HepG2 (cell line): ENCODE results near the gene TMC8. TPM values are rescaled to one million over a fixed set of nuclear protein-coding genes. Genes with fewer than 3 reads are reported as not detected.
A peak's percentile ranks its signal among the peaks of the same experiment; 100 is the strongest.

Source experiments
- EP300 ChIP-seq, 3 experiments: sonication (generic) in 1 of 3; formaldehyde crosslinking in 1 of 3; IDR thresholded peaks; 2 replicates each; pipeline versions ENCODE4 v1.5.1 to v1.6.1; 2011 to 2020; ENCODE audit warnings: low read depth in 2 of 3, low read length in 2 of 3, borderline replicate concordance in 1 of 3, improper control_type of control experiment in 1 of 3, mild to moderate bottlenecking in 1 of 3, missing genetic modification reagents in 1 of 3, moderate library complexity in 1 of 3
- FUBP1 ChIP-seq: sonication (generic); formaldehyde crosslinking; IDR thresholded peaks from 2 replicates; pipeline ENCODE4 v1.5.1; 2020; ENCODE audit warnings: missing genetic modification reagents, mild to moderate bottlenecking, borderline replicate concordance
- GATAD1 ChIP-seq: IDR thresholded peaks from 2 replicates; pipeline ENCODE4 v1.6.1; 2016; ENCODE audit warnings: missing genetic modification reagents, missing compliant biosample characterization
- HDAC1 ChIP-seq: sonication (generic); formaldehyde crosslinking; IDR thresholded peaks from 2 replicates; pipeline ENCODE4 v1.5.1; 2020; ENCODE audit warnings: mild to moderate bottlenecking, missing genetic modification reagents
- NFE2 ChIP-seq: sonication (generic); formaldehyde crosslinking; IDR thresholded peaks from 2 replicates; pipeline ENCODE4 v1.4.0; 2020; ENCODE audit warnings: missing genetic modification reagents
- NFE2L1 ChIP-seq: sonication (generic); formaldehyde crosslinking; IDR thresholded peaks from 2 replicates; pipeline ENCODE4 v1.4.0; 2020; ENCODE audit warnings: missing genetic modification reagents, mild to moderate bottlenecking, borderline replicate concordance
- PAWR ChIP-seq: sonication (generic); formaldehyde crosslinking; IDR thresholded peaks from 2 replicates; pipeline ENCODE4 v1.4.0; 2020; ENCODE audit warnings: missing genetic modification reagents, mild to moderate bottlenecking, borderline replicate concordance
- PBX2 ChIP-seq: IDR thresholded peaks from 2 replicates; pipeline ENCODE4 v1.6.1; 2016; ENCODE audit warnings: control low read depth
- PHF5A ChIP-seq: IDR thresholded peaks from one replicate; pipeline ENCODE4 v1.6.1; 2018; ENCODE audit warnings: low read depth, missing genetic modification reagents; ENCODE audit not compliant: unreplicated experiment
- RARG ChIP-seq: sonication (generic); formaldehyde crosslinking; IDR thresholded peaks from 2 replicates; pipeline ENCODE4 v1.4.0; 2020; ENCODE audit warnings: low read depth, mild to moderate bottlenecking, missing genetic modification reagents
- TGIF2 ChIP-seq: IDR thresholded peaks from 2 replicates; pipeline ENCODE4 v1.6.1; 2016; ENCODE audit warnings: control low read depth, missing compliant biosample characterization
- ZBTB33 ChIP-seq: sonication (generic); formaldehyde crosslinking; IDR thresholded peaks from 2 replicates; pipeline ENCODE4 v1.4.0; 2020; ENCODE audit warnings: missing genetic modification reagents
- ZBTB4 ChIP-seq: sonication (generic); formaldehyde crosslinking; IDR thresholded peaks from 2 replicates; pipeline ENCODE4 v1.4.0; 2020; ENCODE audit warnings: missing genetic modification reagents, mild to moderate bottlenecking, borderline replicate concordance
- ZFP90 ChIP-seq: sonication (generic); formaldehyde crosslinking; IDR thresholded peaks from 2 replicates; pipeline ENCODE4 v1.8.0; 2022; ENCODE audit warnings: missing genetic modification reagents, mild to moderate bottlenecking, inconsistent platforms, borderline replicate concordance
- ZFX ChIP-seq: sonication (generic); formaldehyde crosslinking; IDR thresholded peaks from 2 replicates; pipeline ENCODE4 v1.4.0; 2020; ENCODE audit warnings: mild to moderate bottlenecking, low read depth, missing genetic modification reagents, moderate library complexity
- polyA plus RNA-seq, 8 experiments: library from polyadenylated mRNA; depleted of rRNA in 3 of 8; stranded (reverse) in 7 of 8; unstranded in 1 of 8; fragments of >200 nt; fragmentation: Illumina TruSeq in 4 of 8; extraction: Trizol in 4 of 8; gene quantifications; 2 replicates each; pipeline versions ENCODE4 v1.2.1 to v1.2.3, GENCODE V29; 2011 to 2016; ENCODE audit warnings: low read depth in 4 of 8, missing spikeins in 1 of 8, mixed read lengths in 1 of 8; ENCODE audit not compliant: insufficient read depth in 1 of 8
- total RNA-seq, 5 experiments: library from RNA; depleted of rRNA; stranded (reverse); fragments of >200 nt; fragmentation: Illumina TruSeq; extraction: Trizol; gene quantifications; 2 replicates each; pipeline ENCODE4 v1.2.3, GENCODE V29; 2016; ENCODE audit warnings: low read depth in 1 of 5
- TF ChIP-seq, protein P1 (sequence below): IDR thresholded peaks from 2 replicates; pipeline ENCODE4 v1.4.0; 2020; ENCODE audit warnings: mild to moderate bottlenecking, missing genetic modification reagents

TMC8 gene
- total and polyA plus RNA-seq, 2 of the 13 experiments (the other 11 are each of a cell fraction or from before 2014, with no cell fraction given), result 0.53 to 7.8 TPM

- TF ChIP-seq ZBTB4 (CRISPR knock-in tag), result peak; percentile 51; the same call in 1 of the 2 replicates
- TF ChIP-seq PAWR (CRISPR knock-in tag), result no peak
- no peak for TF ChIP-seq GATAD1 (CRISPR knock-in tag)
- no peak for TF ChIP-seq FUBP1
- TF ChIP-seq ZFP90, result no peak
- TF ChIP-seq PBX2 (CRISPR knock-in tag), result no peak
- TF ChIP-seq TGIF2 (CRISPR knock-in tag), result 0 out of 2 replicates have a peak, but pooled peaks have one; percentile 27
- TF ChIP-seq, protein P1, sequence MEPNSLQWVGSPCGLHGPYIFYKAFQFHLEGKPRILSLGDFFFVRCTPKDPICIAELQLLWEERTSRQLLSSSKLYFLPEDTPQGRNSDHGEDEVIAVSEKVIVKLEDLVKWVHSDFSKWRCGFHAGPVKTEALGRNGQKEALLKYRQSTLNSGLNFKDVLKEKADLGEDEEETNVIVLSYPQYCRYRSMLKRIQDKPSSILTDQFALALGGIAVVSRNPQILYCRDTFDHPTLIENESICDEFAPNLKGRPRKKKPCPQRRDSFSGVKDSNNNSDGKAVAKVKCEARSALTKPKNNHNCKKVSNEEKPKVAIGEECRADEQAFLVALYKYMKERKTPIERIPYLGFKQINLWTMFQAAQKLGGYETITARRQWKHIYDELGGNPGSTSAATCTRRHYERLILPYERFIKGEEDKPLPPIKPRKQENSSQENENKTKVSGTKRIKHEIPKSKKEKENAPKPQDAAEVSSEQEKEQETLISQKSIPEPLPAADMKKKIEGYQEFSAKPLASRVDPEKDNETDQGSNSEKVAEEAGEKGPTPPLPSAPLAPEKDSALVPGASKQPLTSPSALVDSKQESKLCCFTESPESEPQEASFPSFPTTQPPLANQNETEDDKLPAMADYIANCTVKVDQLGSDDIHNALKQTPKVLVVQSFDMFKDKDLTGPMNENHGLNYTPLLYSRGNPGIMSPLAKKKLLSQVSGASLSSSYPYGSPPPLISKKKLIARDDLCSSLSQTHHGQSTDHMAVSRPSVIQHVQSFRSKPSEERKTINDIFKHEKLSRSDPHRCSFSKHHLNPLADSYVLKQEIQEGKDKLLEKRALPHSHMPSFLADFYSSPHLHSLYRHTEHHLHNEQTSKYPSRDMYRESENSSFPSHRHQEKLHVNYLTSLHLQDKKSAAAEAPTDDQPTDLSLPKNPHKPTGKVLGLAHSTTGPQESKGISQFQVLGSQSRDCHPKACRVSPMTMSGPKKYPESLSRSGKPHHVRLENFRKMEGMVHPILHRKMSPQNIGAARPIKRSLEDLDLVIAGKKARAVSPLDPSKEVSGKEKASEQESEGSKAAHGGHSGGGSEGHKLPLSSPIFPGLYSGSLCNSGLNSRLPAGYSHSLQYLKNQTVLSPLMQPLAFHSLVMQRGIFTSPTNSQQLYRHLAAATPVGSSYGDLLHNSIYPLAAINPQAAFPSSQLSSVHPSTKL (CRISPR knock-in tag), result no peak
- no peak for TF ChIP-seq HDAC1 (CRISPR knock-in tag)
- TF ChIP-seq EP300 (IDR thresholded peaks at IDR 0.05; ENCODE audit: low read depth in 2 of 2, low read length in 2 of 2), result no peak
- TF ChIP-seq EP300 (CRISPR knock-in tag; IDR thresholded peaks at IDR 0.05; ENCODE audit: borderline replicate concordance), result no peak
- no peak for TF ChIP-seq RARG
- TF ChIP-seq NFE2L1 (CRISPR knock-in tag), result no peak
- no peak for TF ChIP-seq PHF5A (CRISPR knock-in tag)
- no peak for TF ChIP-seq NFE2 (CRISPR knock-in tag)
- TF ChIP-seq ZBTB33 (CRISPR knock-in tag), result peak; percentile 93
- TF ChIP-seq ZFX (CRISPR knock-in tag), result peak; percentile 32; the same call in 1 of the 2 replicates
Observed at GRCh38 chr17:78176548-78177025, 46.0 kb downstream of the TMC8 start (continued).
